Smooth muscle cell (in vitro differentiated cells): Measurements from ENCODE around the gene SLC3A2. TPM values are rescaled to one million over a fixed set of nuclear protein-coding genes. Genes with fewer than 3 reads are reported as not detected.

ENCODE experiments used
- DNase-seq: peaks from one replicate; lab custom pipeline; 2025; ENCODE audit not compliant: unreplicated experiment; lab: John Stamatoyannopoulos, UW
- H2AFZ ChIP-seq: fragments of 200-600 bp; sonication (generic); 2 replicates; pipeline ENCODE4 v1.6.0; 2016; ENCODE audit warnings: antibody characterized with exemption, low read depth, mild to moderate bottlenecking
- H3F3A ChIP-seq: fragments of 200-600 bp; sonication (generic); 2 replicates; pipeline ENCODE4 v1.6.0; 2017; ENCODE audit warnings: antibody characterized with exemption, low read depth
- H3K27ac ChIP-seq: fragments of 200-600 bp; sonication (generic); 2 replicates; pipeline ENCODE4 v1.5.1; 2016; ENCODE audit warnings: low read depth, mild to moderate bottlenecking
- H3K27me3 ChIP-seq: fragments of 200-600 bp; sonication (generic); 2 replicates; pipeline ENCODE4 v1.6.1; 2016; ENCODE audit warnings: low read depth, mild to moderate bottlenecking
- H3K36me3 ChIP-seq: fragments of 200-600 bp; sonication (generic); 2 replicates; pipeline ENCODE4 v1.5.1; 2016; ENCODE audit warnings: low read depth
- H3K4me1 ChIP-seq: fragments of 200-600 bp; sonication (generic); 2 replicates; pipeline ENCODE4 v1.5.1; 2016; ENCODE audit warnings: low read depth
- H3K4me2 ChIP-seq: fragments of 200-600 bp; sonication (generic); 2 replicates; pipeline ENCODE4 v1.6.0; 2016; ENCODE audit warnings: mild to moderate bottlenecking
- H3K4me3 ChIP-seq: fragments of 200-600 bp; sonication (generic); 2 replicates; pipeline ENCODE4 v1.5.1; 2016; ENCODE audit warnings: mild to moderate bottlenecking
- H3K79me2 ChIP-seq: fragments of 200-600 bp; sonication (generic); 2 replicates; pipeline ENCODE4 v1.6.0; 2016; ENCODE audit warnings: low read depth, mild to moderate bottlenecking
- H3K9ac ChIP-seq: fragments of 200-600 bp; sonication (generic); 2 replicates; pipeline ENCODE4 v1.6.0; 2016; ENCODE audit warnings: low read depth
- H3K9me3 ChIP-seq: fragments of 200-600 bp; sonication (generic); replicated peaks from 2 replicates; pipeline ENCODE4 v1.5.1; 2016; ENCODE audit warnings: low read depth
- H4K20me1 ChIP-seq: fragments of 200-600 bp; sonication (generic); 2 replicates; pipeline ENCODE4 v1.6.0; 2016; ENCODE audit warnings: low read depth
- WGBS: methylation state at CpG from one replicate; pipeline ENCODE4 v1.1.7; 2016; ENCODE audit warnings: low lambda C conversion rate; 5-methylcytosine and 5-hydroxymethylcytosine counted together
- polyA plus RNA-seq: library from polyadenylated mRNA; unstranded; fragments of >200 nt; fragmentation: Nextera tagmentation; extraction: Ambion mirVana; gene quantifications from 2 replicates; pipeline ENCODE4 v1.2.1, GENCODE V29; 2016
- total RNA-seq: library from RNA; depleted of rRNA; stranded (reverse); fragments of >200 nt; gene quantifications from 2 replicates; pipeline ENCODE4 v1.2.3, GENCODE V29; 2014
- TF ChIP-seq, protein P1 (sequence below): fragments of 200-600 bp; sonication (generic); IDR thresholded peaks from 2 replicates; pipeline ENCODE4 v1.5.1; 2017; ENCODE audit warnings: borderline replicate concordance, mild to moderate bottlenecking, antibody characterized with exemption; ENCODE audit not compliant: insufficient read depth, poor library complexity, severe bottlenecking

The SLC3A2 gene
- total and polyA plus RNA-seq, 2 experiments from 2014 or later: 179 to 181 TPM

DNA sequence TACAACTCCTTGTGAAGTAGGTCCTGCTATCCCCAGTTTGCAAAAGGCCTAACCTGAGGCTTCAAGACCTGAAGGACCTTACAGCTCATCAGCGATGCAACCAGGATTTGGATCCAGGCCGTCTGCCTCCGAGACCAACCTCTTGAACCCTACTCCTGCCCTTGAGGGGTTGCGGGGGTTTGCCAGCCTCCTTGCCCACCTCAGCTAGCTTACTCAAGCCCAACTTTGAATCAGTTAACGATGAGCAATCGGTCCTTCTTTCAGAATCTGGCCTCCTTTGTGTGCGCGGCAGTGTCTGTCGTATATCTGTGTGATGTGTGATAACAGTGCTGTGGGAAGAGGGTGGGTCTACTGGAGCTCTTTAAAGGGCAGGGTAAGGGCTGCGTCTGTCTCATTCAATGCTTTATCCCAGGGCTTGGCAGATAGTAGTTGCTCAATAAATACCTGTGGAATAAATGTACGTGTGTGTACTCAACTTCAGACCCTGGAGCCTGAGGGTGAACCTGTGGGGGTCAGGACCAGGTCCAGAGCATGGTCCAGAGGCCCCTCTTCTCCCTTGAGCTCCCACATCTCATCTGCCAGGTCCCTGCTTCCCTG is 37.3 kb downstream of the SLC3A2 start:
- 54% methylated on average over 11 of the region's 11 CpGs for WGBS
- Histone ChIP-seq H3K9ac (no peak overlapping the region), H3K36me3 (no peaks in the 10 kb centered on the region), H3K4me3 (no peak overlapping the region), H3K27ac (no peak overlapping the region), H3K27me3 (peaks cover 7% of the 10 kb centered on the region), H3K4me1 (no peaks in the 10 kb centered on the region), H3K9me3 (no peaks in the 10 kb centered on the region), H2AFZ (no peak overlapping the region), H3K4me2 (no peak overlapping the region), H3K79me2 (no peaks in the 10 kb centered on the region), H4K20me1 (no peaks in the 10 kb centered on the region), H3F3A (no peaks in the 10 kb centered on the region)
- DNase-seq: no peak
- TF ChIP-seq, protein P1, sequence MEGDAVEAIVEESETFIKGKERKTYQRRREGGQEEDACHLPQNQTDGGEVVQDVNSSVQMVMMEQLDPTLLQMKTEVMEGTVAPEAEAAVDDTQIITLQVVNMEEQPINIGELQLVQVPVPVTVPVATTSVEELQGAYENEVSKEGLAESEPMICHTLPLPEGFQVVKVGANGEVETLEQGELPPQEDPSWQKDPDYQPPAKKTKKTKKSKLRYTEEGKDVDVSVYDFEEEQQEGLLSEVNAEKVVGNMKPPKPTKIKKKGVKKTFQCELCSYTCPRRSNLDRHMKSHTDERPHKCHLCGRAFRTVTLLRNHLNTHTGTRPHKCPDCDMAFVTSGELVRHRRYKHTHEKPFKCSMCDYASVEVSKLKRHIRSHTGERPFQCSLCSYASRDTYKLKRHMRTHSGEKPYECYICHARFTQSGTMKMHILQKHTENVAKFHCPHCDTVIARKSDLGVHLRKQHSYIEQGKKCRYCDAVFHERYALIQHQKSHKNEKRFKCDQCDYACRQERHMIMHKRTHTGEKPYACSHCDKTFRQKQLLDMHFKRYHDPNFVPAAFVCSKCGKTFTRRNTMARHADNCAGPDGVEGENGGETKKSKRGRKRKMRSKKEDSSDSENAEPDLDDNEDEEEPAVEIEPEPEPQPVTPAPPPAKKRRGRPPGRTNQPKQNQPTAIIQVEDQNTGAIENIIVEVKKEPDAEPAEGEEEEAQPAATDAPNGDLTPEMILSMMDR: no peak

DNA sequence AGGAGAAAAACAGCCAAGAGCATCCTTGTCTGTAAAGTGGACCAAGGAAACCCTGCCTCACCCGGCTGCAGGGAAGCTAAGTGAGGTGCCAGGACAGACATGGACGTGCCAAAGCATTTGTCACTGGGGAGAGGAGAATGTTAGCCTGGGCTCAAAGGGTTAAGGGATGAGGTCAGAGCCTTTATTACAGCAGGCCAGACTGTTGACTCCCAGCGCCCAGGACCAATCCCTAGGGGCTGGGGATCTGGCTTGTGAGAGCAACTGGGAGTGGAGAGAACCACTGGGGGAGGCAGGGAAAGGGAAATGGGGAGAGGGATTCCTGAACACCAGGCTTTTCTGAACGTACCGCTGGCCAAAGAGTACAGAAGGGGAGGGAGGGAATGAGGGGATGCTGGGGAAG is 37.8 kb downstream of the SLC3A2 start:
- Histone ChIP-seq H3K36me3 (no peaks in the 10 kb centered on the region), H3F3A (no peaks in the 10 kb centered on the region), H3K27me3 (peaks cover 12% of the 10 kb centered on the region), H2AFZ (no peak overlapping the region), H3K4me2 (no peak overlapping the region), H3K4me3 (no peak overlapping the region), H3K79me2 (no peaks in the 10 kb centered on the region), H3K9ac (no peak overlapping the region), H3K27ac (no peak overlapping the region), H3K9me3 (no peaks in the 10 kb centered on the region), H4K20me1 (no peaks in the 10 kb centered on the region), H3K4me1 (no peaks in the 10 kb centered on the region)
- DNase-seq: no peak
- WGBS: 34% methylated on average over 4 of the region's 5 CpGs
- TF ChIP-seq, protein P1: no peak

DNA sequence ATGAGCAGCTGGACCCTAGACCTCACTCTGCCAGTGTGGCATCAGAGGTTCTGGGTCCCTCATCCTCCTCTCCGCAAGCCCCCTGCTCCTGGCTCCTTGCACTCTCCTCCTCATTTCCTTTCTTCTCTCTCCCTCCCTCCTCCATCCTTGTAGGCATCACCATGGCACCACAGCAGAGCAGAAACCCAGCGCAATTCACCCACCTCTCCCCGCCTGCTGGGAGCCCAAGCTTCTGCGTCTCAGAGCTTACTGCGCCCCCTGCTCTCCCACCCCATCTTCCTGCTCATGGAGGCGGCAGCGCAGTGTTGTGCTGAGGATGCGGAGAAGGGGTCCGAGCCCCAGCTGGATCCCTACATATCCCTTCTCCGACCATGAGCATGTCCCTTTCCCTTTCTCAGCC is 38.8 kb downstream of the SLC3A2 start:
- Histone ChIP-seq H3F3A (no peaks in the 10 kb centered on the region), H3K27ac (no peak overlapping the region), H3K27me3 (peaks cover 21% of the 10 kb centered on the region), H3K9ac (no peak overlapping the region), H3K4me1 (no peaks in the 10 kb centered on the region), H4K20me1 (no peaks in the 10 kb centered on the region), H3K36me3 (no peaks in the 10 kb centered on the region), H3K79me2 (no peaks in the 10 kb centered on the region), H3K9me3 (no peaks in the 10 kb centered on the region), H3K4me3 (no peak overlapping the region), H2AFZ (no peak overlapping the region), H3K4me2 (no peak overlapping the region)
- TF ChIP-seq, protein P1: no peak
- 91% methylated on average over 10 of the region's 10 CpGs for WGBS
- DNase-seq: no peak
